IPS-18a (cell line): Measurements from ENCODE around the gene PARP8.

Source experiments
- H3K27ac ChIP-seq: one replicate; pipeline ENCODE4 v1.5.1; 2013; ENCODE audit warnings: low read length
- H3K27me3 ChIP-seq: one replicate; pipeline ENCODE4 v1.6.1; 2013; ENCODE audit warnings: mild to moderate bottlenecking, low read length; ENCODE audit not compliant: control insufficient read depth, insufficient read depth
- H3K36me3 ChIP-seq: one replicate; pipeline ENCODE4 v1.6.1; 2013; ENCODE audit warnings: low read depth, low read length; ENCODE audit not compliant: control insufficient read depth
- H3K4me1 ChIP-seq: one replicate; pipeline ENCODE4 v1.6.1; 2013; ENCODE audit warnings: low read depth, low read length; ENCODE audit not compliant: control insufficient read depth
- H3K4me3 ChIP-seq: one replicate; pipeline ENCODE4 v1.5.1; 2013; ENCODE audit warnings: low read length
- H3K9ac ChIP-seq: one replicate; pipeline ENCODE4 v1.6.1; 2013; ENCODE audit warnings: mild to moderate bottlenecking, low read length, moderate library complexity
- H3K9me3 ChIP-seq: one replicate; pipeline ENCODE4 v1.6.1; 2013; ENCODE audit warnings: low read depth, low read length; ENCODE audit not compliant: control insufficient read depth

The PARP8 gene

GRCh38 chr5:50855001-50855400 is 188.6 kb downstream of the PARP8 start:
- H3K9me3 ChIP-seq, result no peaks in the 10 kb centered on the region
- no peak overlapping the region for H3K4me3 ChIP-seq
- H3K27me3 ChIP-seq, result no peaks in the 10 kb centered on the region
- H3K36me3 ChIP-seq, result no peaks in the 10 kb centered on the region
- H3K9ac ChIP-seq, result no peak overlapping the region
- no peak overlapping the region for H3K27ac ChIP-seq
- H3K4me1 ChIP-seq, result no peaks in the 10 kb centered on the region

- no peak overlapping the region for H3K4me3 ChIP-seq
- no peak overlapping the region for H3K9ac ChIP-seq
- H3K27ac ChIP-seq, result no peak overlapping the region
- no peaks in the 10 kb centered on the region for H3K36me3 ChIP-seq
- H3K4me1 ChIP-seq, result no peaks in the 10 kb centered on the region
- H3K9me3 ChIP-seq, result no peaks in the 10 kb centered on the region
- no peaks in the 10 kb centered on the region for H3K27me3 ChIP-seq
Observed at GRCh38 chr5:50856401-50857119, 190.1 kb downstream of the PARP8 start.

- H3K36me3 ChIP-seq, result no peaks in the 10 kb centered on the region
- H3K27ac ChIP-seq, result no peak overlapping the region
- H3K27me3 ChIP-seq, result no peaks in the 10 kb centered on the region
- H3K9ac ChIP-seq, result no peak overlapping the region
- no peak overlapping the region for H3K4me3 ChIP-seq
- H3K4me1 ChIP-seq, result peaks cover 9% of the 10 kb centered on the region
- no peaks in the 10 kb centered on the region for H3K9me3 ChIP-seq
Observed at GRCh38 chr5:50863534-50864170, 197.2 kb downstream of the PARP8 start.

GRCh38 chr5:50864466-50864865 is 198.0 kb downstream of the PARP8 start:
- H3K4me3 ChIP-seq, result no peak overlapping the region
- H3K36me3 ChIP-seq, result no peaks in the 10 kb centered on the region
- H3K27ac ChIP-seq, result no peak overlapping the region
- H3K27me3 ChIP-seq, result no peaks in the 10 kb centered on the region
- H3K4me1 ChIP-seq, result peaks cover 9% of the 10 kb centered on the region
- no peaks in the 10 kb centered on the region for H3K9me3 ChIP-seq
- H3K9ac ChIP-seq, result no peak overlapping the region

GRCh38 chr5:50866415-50866814 is 200.0 kb downstream of the PARP8 start:
- Histone ChIP-seq H3K36me3 (no peaks in the 10 kb centered on the region), H3K9me3 (no peaks in the 10 kb centered on the region), H3K27ac (no peak overlapping the region), H3K9ac (no peak overlapping the region), H3K4me1 (peaks cover 9% of the 10 kb centered on the region), H3K27me3 (no peaks in the 10 kb centered on the region), H3K4me3 (no peak overlapping the region)

- H3K27me3 ChIP-seq, result no peaks in the 10 kb centered on the region
- H3K9ac ChIP-seq, result no peak overlapping the region
- H3K27ac ChIP-seq, result no peak overlapping the region
- H3K4me1 ChIP-seq, result peaks cover 9% of the 10 kb centered on the region
- H3K36me3 ChIP-seq, result no peaks in the 10 kb centered on the region
- H3K9me3 ChIP-seq, result no peaks in the 10 kb centered on the region
- H3K4me3 ChIP-seq, result no peak overlapping the region
Observed at GRCh38 chr5:50867140-50867539, 200.7 kb downstream of the PARP8 start.

GRCh38 chr5:50873595-50874277 is 207.3 kb downstream of the PARP8 start:
- Histone ChIP-seq H3K9me3 (no peaks in the 10 kb centered on the region), H3K9ac (no peak overlapping the region), H3K27me3 (no peaks in the 10 kb centered on the region), H3K27ac (no peak overlapping the region), H3K4me3 (no peak overlapping the region), H3K4me1 (no peaks in the 10 kb centered on the region), H3K36me3 (no peaks in the 10 kb centered on the region)

GRCh38 chr5:50874306-50875001 is 208.0 kb downstream of the PARP8 start:
- no peak overlapping the region for H3K27ac ChIP-seq

GRCh38 chr5:50875002-50875344 is 208.5 kb downstream of the PARP8 start:
- Histone ChIP-seq H3K4me3 (no peak overlapping the region), H3K9me3 (no peaks in the 10 kb centered on the region), H3K9ac (no peak overlapping the region), H3K4me1 (no peaks in the 10 kb centered on the region), H3K27ac (no peak overlapping the region), H3K27me3 (no peaks in the 10 kb centered on the region), H3K36me3 (no peaks in the 10 kb centered on the region)

More at GRCh38 chr5:50874306-50875001, 208.0 kb downstream of the PARP8 start:
- H3K4me1 ChIP-seq, result no peaks in the 10 kb centered on the region
- H3K27me3 ChIP-seq, result no peaks in the 10 kb centered on the region
- H3K36me3 ChIP-seq, result no peaks in the 10 kb centered on the region
- no peak overlapping the region for H3K4me3 ChIP-seq
- H3K9me3 ChIP-seq, result no peaks in the 10 kb centered on the region
- no peak overlapping the region for H3K9ac ChIP-seq

GRCh38 chr5:50878470-50878869 is 212.0 kb downstream of the PARP8 start:
- H3K27ac ChIP-seq, result no peak overlapping the region
- H3K9me3 ChIP-seq, result no peaks in the 10 kb centered on the region
- H3K9ac ChIP-seq, result no peak overlapping the region
- H3K36me3 ChIP-seq, result no peaks in the 10 kb centered on the region
- no peaks in the 10 kb centered on the region for H3K4me1 ChIP-seq
- no peak overlapping the region for H3K4me3 ChIP-seq
- H3K27me3 ChIP-seq, result no peaks in the 10 kb centered on the region

GRCh38 chr5:50881407-50881806 is 215.0 kb downstream of the PARP8 start:
- Histone ChIP-seq H3K27me3 (no peaks in the 10 kb centered on the region), H3K4me3 (no peak overlapping the region), H3K4me1 (no peaks in the 10 kb centered on the region), H3K9me3 (no peaks in the 10 kb centered on the region), H3K27ac (no peak overlapping the region), H3K9ac (no peak overlapping the region), H3K36me3 (no peaks in the 10 kb centered on the region)
